Spleen (tissue), 11 donors: ENCODE measurements around the gene IL24. TPM values are rescaled to one million over a fixed set of nuclear protein-coding genes. Genes with fewer than 3 reads are reported as not detected.

ENCODE experiments used
- DNase-seq: peaks from one replicate; pipeline ENCODE4 v3.0.0-alpha.2; 2020
- H3K27ac ChIP-seq, 8 donors: fragments of 200-600 bp; sonication (generic) in 7 of 8; 1 replicate in 4 of 8; 2 replicates in 4 of 8; pipeline versions ENCODE4 v1.5.0 to v1.8.0; 2016 to 2021; ENCODE audit warnings: inconsistent platforms in 4 of 8, mild to moderate bottlenecking in 4 of 8, moderate library complexity in 1 of 8
- H3K27me3 ChIP-seq, 7 donors: fragments of 200-600 bp; sonication (generic) in 6 of 7; replicated peaks in 1 of 7; 1 replicate in 4 of 7; 2 replicates in 3 of 7; pipeline versions ENCODE4 v1.5.0 to v1.8.0; 2016 to 2021; ENCODE audit warnings: inconsistent platforms in 3 of 7, mild to moderate bottlenecking in 1 of 7
- H3K36me3 ChIP-seq, 6 donors: fragments of 200-600 bp; sonication (generic) in 5 of 6; 1 replicate in 4 of 6; 2 replicates in 2 of 6; pipeline versions ENCODE4 v1.5.0 to v1.8.0; 2016 to 2021; ENCODE audit warnings: inconsistent platforms in 2 of 6
- H3K4me1 ChIP-seq, 6 donors: fragments of 200-600 bp; sonication (generic) in 5 of 6; 1 replicate in 3 of 6; 2 replicates in 3 of 6; pipeline versions ENCODE4 v1.5.0 to v1.8.0; 2016 to 2021; ENCODE audit warnings: inconsistent platforms in 3 of 6
- H3K4me3 ChIP-seq, 8 donors: fragments of 200-600 bp; sonication (generic) in 7 of 8; 1 replicate in 4 of 8; 2 replicates in 4 of 8; pipeline versions ENCODE4 v1.5.0 to v1.8.0; 2016 to 2021; ENCODE audit warnings: inconsistent platforms in 4 of 8, mild to moderate bottlenecking in 4 of 8, moderate library complexity in 2 of 8
- H3K9me3 ChIP-seq, 8 donors: fragments of 200-600 bp; sonication (generic) in 7 of 8; 1 replicate in 4 of 8; 2 replicates in 4 of 8; pipeline versions ENCODE4 v1.5.0 to v1.8.0; 2016 to 2021; ENCODE audit warnings: inconsistent platforms in 4 of 8
- CTCF ChIP-seq, 11 experiments: fragments of 200-600 bp in 7 of 11; fragments of 450-650 bp in 4 of 11; sonication (generic) in 4 of 11; IDR thresholded peaks in 8 of 11; conservative IDR thresholded peaks in 3 of 11; 1 replicate in 7 of 11; 2 replicates in 4 of 11; pipeline versions ENCODE4 v1.4.0 to v1.8.0; 2016 to 2021; ENCODE audit warnings: antibody characterized with exemption in 11 of 11, inconsistent platforms in 4 of 11, mild to moderate bottlenecking in 1 of 11
- POLR2A ChIP-seq, 3 donors: fragments of 450-650 bp; IDR thresholded peaks; one replicate each; pipeline ENCODE4 v1.5.1; 2017; ENCODE audit warnings: antibody characterized with exemption in 3 of 3, mild to moderate bottlenecking in 1 of 3
- POLR2AphosphoS5 ChIP-seq, 3 donors: sonication (generic); formaldehyde crosslinking; IDR thresholded peaks; one replicate each; pipeline ENCODE4 v1.5.1; 2017; ENCODE audit warnings: antibody characterized with exemption in 3 of 3
- WGBS, 5 donors: extraction: QIAGEN DNeasy Blood & Tissue Kit in 3 of 5; methylation state at CpG; one replicate each; pipeline versions ENCODE4 v1.1.5 to v1.1.7; 2013 to 2018; 5-methylcytosine and 5-hydroxymethylcytosine counted together
- intact Hi-C: fragments of 100-400 bp; cut with DNase I; formaldehyde crosslinking; loops from one replicate; pipeline ENCODE4 v1.15.0; 2023; ENCODE audit warnings: low total_unique reads
- polyA plus RNA-seq, 3 donors: library from polyadenylated mRNA; stranded (reverse); fragments of 200-250 nt; gene quantifications; one replicate each; pipeline ENCODE4 v1.2.1, GENCODE V29; 2013
- total RNA-seq, 7 donors: library from RNA; depleted of rRNA in 3 of 7; stranded (reverse); fragments of >200 nt in 3 of 7; fragmentation: NEBNext Ultra II Directional in 4 of 7; extraction: Animal tissue kit (Norgen Biotek cat#: 25700) in 4 of 7; gene quantifications; one replicate each; pipeline versions ENCODE4 v1.1.0 to v1.2.1, GENCODE V29; 2016 to 2021
- donor health status: healthy with polysubstance abuse.
- donor health status: DM: no; HTN: no; CAD: no; lungs with moderate emphysema.
- donor health status: DM: no; HTN: no; CAD: no.
- donor health status: Bipolar disorder and iron deficiency.
- donor health status: healthy.
- donor health status: DM: no; HTN: no; CAD: no.
- donor health status: DM: yes; HTN: yes; CAD: no.

Gene IL24
- total and polyA plus RNA-seq, 10 donors, result 0.30 to 2.0 (median 1.2) TPM; not detected in 5

GRCh38 chr1:206882555-206882954, 14.7 kb upstream of the IL24 start:
- Histone ChIP-seq H3K36me3 (no peaks in the 10 kb centered on the region), H3K27me3 (no peaks in the 10 kb centered on the region), H3K27ac (no peak overlapping the region), H3K4me3 (no peak overlapping the region), H3K9me3 (peaks cover 3 to 25% (median 18%) of the 10 kb centered on the region in 8 donors), H3K4me1 (no peaks in the 10 kb centered on the region)
- intact Hi-C loops, result no loop called here
- WGBS, 5 donors, result 69 to 86% (median 75%) methylated on average over 3 of the region's 3 CpGs
- TF ChIP-seq POLR2A (IDR thresholded peaks at IDR 0.05), result no peak
- TF ChIP-seq POLR2AphosphoS5 (IDR thresholded peaks at IDR 0.05), result no peak
- TF ChIP-seq CTCF (IDR thresholded peaks at IDR 0.05 in 8 of 11, conservative IDR thresholded peaks at IDR 0.05 in 3 of 11), result no peak
- no peak for DNase-seq

- Histone ChIP-seq H3K27me3 (no peaks in the 10 kb centered on the region), H3K4me1 (no peaks in the 10 kb centered on the region), H3K36me3 (no peaks in the 10 kb centered on the region), H3K9me3 (peaks cover 3 to 18% (median 12%) of the 10 kb centered on the region in 8 donors), H3K4me3 (no peak overlapping the region), H3K27ac (no peak overlapping the region)
- intact Hi-C loops, result no loop called here
- no peak for TF ChIP-seq POLR2AphosphoS5 (IDR thresholded peaks at IDR 0.05)
- no peak for TF ChIP-seq CTCF (IDR thresholded peaks at IDR 0.05 in 8 of 11, conservative IDR thresholded peaks at IDR 0.05 in 3 of 11)
- no peak for TF ChIP-seq POLR2A (IDR thresholded peaks at IDR 0.05)
- 93 to 95% (median 95%) methylated on average over 1 of the region's 1 CpG for WGBS, 5 donors
- DNase-seq, result no peak
Observed at GRCh38 chr1:206883160-206883559, 14.1 kb upstream of the IL24 start.

- no peaks in the 10 kb centered on the region for H3K4me1 ChIP-seq
- no peak for DNase-seq
- intact Hi-C loops, result no loop called here
- no peaks in the 10 kb centered on the region for H3K36me3 ChIP-seq
- no peaks in the 10 kb centered on the region for H3K27me3 ChIP-seq
- TF ChIP-seq POLR2A (IDR thresholded peaks at IDR 0.05), result no peak
- no peak for TF ChIP-seq POLR2AphosphoS5 (IDR thresholded peaks at IDR 0.05)
- TF ChIP-seq CTCF (IDR thresholded peaks at IDR 0.05 in 8 of 11, conservative IDR thresholded peaks at IDR 0.05 in 3 of 11), result no peak
- no peak overlapping the region for H3K4me3 ChIP-seq
- H3K9me3 ChIP-seq, result peaks cover 0 to 11% (median 5%) of the 10 kb centered on the region in 8 donors
- WGBS, 5 donors, result 87 to 95% (median 88%) methylated on average over 2 of the region's 2 CpGs
- H3K27ac ChIP-seq, result no peak overlapping the region
Observed at GRCh38 chr1:206883876-206884275, 13.4 kb upstream of the IL24 start.

GRCh38 chr1:206885341-206886060, 11.7 kb upstream of the IL24 start:
- TF ChIP-seq POLR2AphosphoS5 (IDR thresholded peaks at IDR 0.05), result no peak
- no peak for TF ChIP-seq POLR2A (IDR thresholded peaks at IDR 0.05)
- TF ChIP-seq CTCF (IDR thresholded peaks at IDR 0.05 in 8 of 11, conservative IDR thresholded peaks at IDR 0.05 in 3 of 11), result no peak
- H3K27me3 ChIP-seq, result no peaks in the 10 kb centered on the region
- peaks cover 0 to 6% (median 3%) of the 10 kb centered on the region in 6 donors for H3K4me1 ChIP-seq
- no peak overlapping the region for H3K27ac ChIP-seq
- intact Hi-C loops, result no loop called here
- WGBS, 5 donors, result 80 to 88% (median 86%) methylated on average over 3 of the region's 3 CpGs
- no peak overlapping the region for H3K4me3 ChIP-seq
- no peaks in the 10 kb centered on the region for H3K9me3 ChIP-seq
- H3K36me3 ChIP-seq, result no peaks in the 10 kb centered on the region
- DNase-seq, result no peak
